HG02973 (cell line): ENCODE measurements around the gene ARFGEF3.
"Not testable (repeated sequence)": the region's sequence is repeated elsewhere in the genome, so short reads cannot be mapped to it uniquely, and the experiment has no call there.

Experiments used
- ATAC-seq: cut with Tn5 transposase; IDR thresholded peaks from one replicate; pipeline ENCODE4 v1.9.1; 2021; ENCODE audit warnings: moderate library complexity; ENCODE audit not compliant: unreplicated experiment

The ARFGEF3 gene

GRCh38 chr6:138341176-138341575, 179.4 kb downstream of the ARFGEF3 start:
- no peak for ATAC-seq

GRCh38 chr6:138343112-138343511, 181.4 kb downstream of the ARFGEF3 start:
- no peak for ATAC-seq

- no peak for ATAC-seq
Measured at GRCh38 chr6:138345565-138346285, 184.0 kb downstream of the ARFGEF3 start.

- no peak for ATAC-seq
Measured at GRCh38 chr6:138346302-138347195, 184.8 kb downstream of the ARFGEF3 start.

- ATAC-seq: no peak
Measured at GRCh38 chr6:138347864-138348263, 186.1 kb downstream of the ARFGEF3 start.

- ATAC-seq: no peak
Measured at GRCh38 chr6:138349891-138350290, 188.2 kb downstream of the ARFGEF3 start.

GRCh38 chr6:138357928-138358327, 196.2 kb downstream of the ARFGEF3 start:
- no peak for ATAC-seq

- not testable (repeated sequence) for ATAC-seq
Measured at GRCh38 chr6:138368684-138369083, 206.9 kb downstream of the ARFGEF3 start.

GRCh38 chr6:138370631-138371451, 209.1 kb downstream of the ARFGEF3 start:
- ATAC-seq: no peak

GRCh38 chr6:138371452-138371711, 209.6 kb downstream of the ARFGEF3 start:
- no peak for ATAC-seq

GRCh38 chr6:138371720-138372119, 210.0 kb downstream of the ARFGEF3 start:
- no peak for ATAC-seq

GRCh38 chr6:138372711-138373463, 211.1 kb downstream of the ARFGEF3 start:
- ATAC-seq: no peak

- no peak for ATAC-seq
Measured at GRCh38 chr6:138374230-138374629, 212.5 kb downstream of the ARFGEF3 start.

- ATAC-seq: no peak
Measured at GRCh38 chr6:138374815-138375214, 213.1 kb downstream of the ARFGEF3 start.

GRCh38 chr6:138377042-138377441, 215.3 kb downstream of the ARFGEF3 start:
- ATAC-seq: no peak

GRCh38 chr6:138377844-138378243, 216.1 kb downstream of the ARFGEF3 start, which contains the start of gene SMIM28:
Gene SMIM28, plus strand, starts transcription at chr6:138377905. Its CDS starts 168 bp downstream, at chr6:138378073.
- ATAC-seq: no peak

GRCh38 chr6:138378463-138378862, 216.7 kb downstream of the ARFGEF3 start:
- no peak for ATAC-seq

- no peak for ATAC-seq
Measured at GRCh38 chr6:138382498-138383265, 220.9 kb downstream of the ARFGEF3 start.

- no peak for ATAC-seq
Measured at GRCh38 chr6:138383776-138384175, 222.0 kb downstream of the ARFGEF3 start.

GRCh38 chr6:138386897-138387296, 225.2 kb downstream of the ARFGEF3 start:
- no peak for ATAC-seq
